ENCODE measurements around the gene MAT2A.
A peak's percentile ranks its signal among the peaks of the same experiment; 100 is the strongest.

The MAT2A gene

GRCh38 chr2:85528355-85528754 is 10.6 kb upstream of the MAT2A start:
- Histone ChIP-seq H3K27ac (ENCODE audit: poor library complexity, severe bottlenecking) (no peak overlapping the region), H3K4me1 (ENCODE audit: insufficient read depth, poor library complexity, severe bottlenecking) (no peaks in the 10 kb centered on the region), H3K9me3 (ENCODE audit: severe bottlenecking) (no peaks in the 10 kb centered on the region), H3K27me3 (ENCODE audit: insufficient read depth, poor library complexity, severe bottlenecking) (no peaks in the 10 kb centered on the region), H3K36me3 (ENCODE audit: low read depth) (no peaks in the 10 kb centered on the region), H3K4me3 (ENCODE audit: severe bottlenecking) (no peak overlapping the region)
- DNase-seq (ENCODE audit: low spot score) (no peak), ATAC-seq (ENCODE audit: low read depth) (no peak)
- TF ChIP-seq CTCF (IDR thresholded peaks at IDR 0.05; ENCODE audit: poor library complexity, severe bottlenecking) = no peak

GRCh38 chr2:85529809-85530208 is 9.2 kb upstream of the MAT2A start:
- ATAC-seq (ENCODE audit: low read depth) (no peak), DNase-seq (ENCODE audit: low spot score) (no peak)
- Histone ChIP-seq H3K4me3 (ENCODE audit: severe bottlenecking) (no peak overlapping the region), H3K27ac (ENCODE audit: poor library complexity, severe bottlenecking) (no peak overlapping the region), H3K27me3 (ENCODE audit: insufficient read depth, poor library complexity, severe bottlenecking) (no peaks in the 10 kb centered on the region), H3K36me3 (ENCODE audit: low read depth) (no peaks in the 10 kb centered on the region), H3K9me3 (ENCODE audit: severe bottlenecking) (no peaks in the 10 kb centered on the region), H3K4me1 (ENCODE audit: insufficient read depth, poor library complexity, severe bottlenecking) (no peaks in the 10 kb centered on the region)
- TF ChIP-seq CTCF (IDR thresholded peaks at IDR 0.05; ENCODE audit: poor library complexity, severe bottlenecking) = no peak

- peaks cover 4% of the 10 kb centered on the region for H3K4me1 ChIP-seq (ENCODE audit: insufficient read depth, poor library complexity, severe bottlenecking)
- H3K9me3 ChIP-seq (ENCODE audit: severe bottlenecking) = no peaks in the 10 kb centered on the region
- no peaks in the 10 kb centered on the region for H3K36me3 ChIP-seq (ENCODE audit: low read depth)
- ATAC-seq (ENCODE audit: low read depth) (peak; percentile 47; the same call in 2 of the 3 replicates), DNase-seq (ENCODE audit: low spot score) (no peak)
- H3K27ac ChIP-seq (ENCODE audit: poor library complexity, severe bottlenecking) = no peak overlapping the region
- TF ChIP-seq CTCF (IDR thresholded peaks at IDR 0.05; ENCODE audit: poor library complexity, severe bottlenecking) = no peak
- H3K27me3 ChIP-seq (ENCODE audit: insufficient read depth, poor library complexity, severe bottlenecking) = no peaks in the 10 kb centered on the region
- H3K4me3 ChIP-seq (ENCODE audit: severe bottlenecking) = no peak overlapping the region
Measured at GRCh38 chr2:85531589-85531988, 7.4 kb upstream of the MAT2A start.

- Histone ChIP-seq H3K27me3 (ENCODE audit: insufficient read depth, poor library complexity, severe bottlenecking) (no peaks in the 10 kb centered on the region), H3K36me3 (ENCODE audit: low read depth) (peaks cover under 1% of the 10 kb centered on the region; the same call in 1 of the 2 replicates), H3K27ac (ENCODE audit: poor library complexity, severe bottlenecking) (no peak overlapping the region), H3K9me3 (ENCODE audit: severe bottlenecking) (no peaks in the 10 kb centered on the region), H3K4me3 (ENCODE audit: severe bottlenecking) (no peak overlapping the region), H3K4me1 (ENCODE audit: insufficient read depth, poor library complexity, severe bottlenecking) (peaks cover 14% of the 10 kb centered on the region)
- no peak for DNase-seq (ENCODE audit: low spot score)
- no peak for ATAC-seq (ENCODE audit: low read depth)
- TF ChIP-seq CTCF (IDR thresholded peaks at IDR 0.05; ENCODE audit: poor library complexity, severe bottlenecking) = no peak
Measured at GRCh38 chr2:85534099-85534498, 4.9 kb upstream of the MAT2A start.

- Histone ChIP-seq H3K4me3 (ENCODE audit: severe bottlenecking) (no peak overlapping the region), H3K27me3 (ENCODE audit: insufficient read depth, poor library complexity, severe bottlenecking) (no peaks in the 10 kb centered on the region), H3K9me3 (ENCODE audit: severe bottlenecking) (no peaks in the 10 kb centered on the region), H3K27ac (ENCODE audit: poor library complexity, severe bottlenecking) (no peak overlapping the region), H3K36me3 (ENCODE audit: low read depth) (peaks cover 8% of the 10 kb centered on the region), H3K4me1 (ENCODE audit: insufficient read depth, poor library complexity, severe bottlenecking) (peaks cover 14% of the 10 kb centered on the region)
- TF ChIP-seq CTCF (IDR thresholded peaks at IDR 0.05; ENCODE audit: poor library complexity, severe bottlenecking) = no peak
- DNase-seq (ENCODE audit: low spot score) = no peak
- no peak for ATAC-seq (ENCODE audit: low read depth)
Measured at GRCh38 chr2:85534881-85535280, 4.1 kb upstream of the MAT2A start.
